C4-2B (cell line): ENCODE results near the gene CA12.

Experiments
- H3K27ac ChIP-seq: fragments of 450-650 bp; 2 replicates; pipeline ENCODE4 v1.5.1; 2017
- CTCF ChIP-seq: fragments of 450-650 bp; conservative IDR thresholded peaks from 2 replicates; pipeline ENCODE4 v1.5.1; 2017; ENCODE audit warnings: mild to moderate bottlenecking
- ZFX ChIP-seq: fragments of 450-650 bp; IDR thresholded peaks from 2 replicates; pipeline ENCODE4 v1.6.1; 2017

Gene CA12

GRCh38 chr15:63357731-63358130 lies 23.9 kb downstream of the CA12 start:
- H3K27ac ChIP-seq = no peak overlapping the region
- TF ChIP-seq CTCF (no peak), ZFX (no peak)

GRCh38 chr15:63357061-63357460 lies 24.6 kb downstream of the CA12 start:
- H3K27ac ChIP-seq = no peak overlapping the region
- TF ChIP-seq CTCF (no peak), ZFX (no peak)

- no peak overlapping the region for H3K27ac ChIP-seq
- TF ChIP-seq ZFX (no peak), CTCF (no peak)
Measured at GRCh38 chr15:63354821-63355650, 26.6 kb downstream of the CA12 start.

DNA sequence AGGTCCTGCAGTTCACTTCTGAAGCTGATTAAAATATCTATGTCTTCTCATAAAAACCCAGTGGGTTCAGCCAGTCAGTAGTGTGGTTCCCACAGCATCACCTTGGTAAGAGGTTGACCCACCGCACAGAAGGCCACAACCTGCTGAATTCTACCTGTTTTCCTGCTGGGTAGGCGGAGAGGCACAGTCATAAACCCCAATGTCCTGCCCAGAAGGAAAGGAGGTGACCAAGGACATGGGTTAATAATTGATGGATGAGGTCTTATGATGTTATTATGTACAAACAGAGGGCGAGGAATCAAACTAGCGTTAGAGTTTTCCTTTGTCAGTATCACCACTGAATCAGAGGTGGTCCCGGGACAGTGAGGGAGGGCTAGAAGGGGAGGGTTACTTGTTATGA lies 27.8 kb downstream of the CA12 start:
- H3K27ac ChIP-seq = no peak overlapping the region
- no peak for TF ChIP-seq CTCF
- TF ChIP-seq ZFX = no peak

GRCh38 chr15:63353261-63353660 lies 28.4 kb downstream of the CA12 start:
- H3K27ac ChIP-seq = no peak overlapping the region
- no peak for TF ChIP-seq ZFX
- no peak for TF ChIP-seq CTCF

GRCh38 chr15:63352808-63353207 lies 28.8 kb downstream of the CA12 start:
- TF ChIP-seq ZFX (no peak), CTCF (no peak)
- no peak overlapping the region for H3K27ac ChIP-seq

- H3K27ac ChIP-seq = no peak overlapping the region
- TF ChIP-seq ZFX (no peak), CTCF (no peak)
Measured at GRCh38 chr15:63351170-63351569, 30.5 kb downstream of the CA12 start.
